NCI-H748 (cell line): Measurements from ENCODE around the gene SALL4.
"Not testable (repeated sequence)": the region's sequence is repeated elsewhere in the genome, so short reads cannot be mapped to it uniquely, and the experiment has no call there.

Experiments
- DNase-seq: peaks from one replicate; lab custom pipeline; 2025; ENCODE audit not compliant: unreplicated experiment; lab: John Stamatoyannopoulos, UW

SALL4 gene

GRCh38 chr20:51767867-51768758 is 34.2 kb downstream of the SALL4 start, which contains the start of gene ATP9A:
Gene ATP9A, minus strand, starts transcription at chr20:51768390. Its CDS starts 21 bp downstream, at chr20:51768369.
- DNase-seq, result peak; percentile 27

- DNase-seq, result peak; percentile 93
These were observed 35.1 kb downstream of the SALL4 start for GRCh38 chr20:51766994-51767866.

- not testable (repeated sequence) for DNase-seq
These were observed 36.9 kb downstream of the SALL4 start for GRCh38 chr20:51765381-51765780.

- no peak for DNase-seq
These were observed 38.2 kb downstream of the SALL4 start for GRCh38 chr20:51763965-51764602.

- DNase-seq, result no peak
These were observed 41.3 kb downstream of the SALL4 start for GRCh38 chr20:51760905-51761546.

GRCh38 chr20:51759769-51760510 is 42.4 kb downstream of the SALL4 start:
- DNase-seq, result no peak

GRCh38 chr20:51758978-51759544 is 43.3 kb downstream of the SALL4 start:
- no peak for DNase-seq

GRCh38 chr20:51757226-51757625 is 45.1 kb downstream of the SALL4 start:
- no peak for DNase-seq

- DNase-seq, result no peak
These were observed 45.7 kb downstream of the SALL4 start for GRCh38 chr20:51756653-51757052.

- DNase-seq, result not testable (repeated sequence)
These were observed 49.1 kb downstream of the SALL4 start for GRCh38 chr20:51753220-51753619.

- no peak for DNase-seq
These were observed 49.9 kb downstream of the SALL4 start for GRCh38 chr20:51752343-51752951.

GRCh38 chr20:51750770-51751388 is 51.4 kb downstream of the SALL4 start:
- no peak for DNase-seq

- DNase-seq, result no peak
These were observed 52.1 kb downstream of the SALL4 start for GRCh38 chr20:51750037-51750769.

GRCh38 chr20:51749674-51750036 is 52.7 kb downstream of the SALL4 start:
- DNase-seq, result no peak

- no peak for DNase-seq
These were observed 55.0 kb downstream of the SALL4 start for GRCh38 chr20:51747182-51747911.

- no peak for DNase-seq
These were observed 56.5 kb downstream of the SALL4 start for GRCh38 chr20:51745804-51746203.

GRCh38 chr20:51740838-51741237 is 61.5 kb downstream of the SALL4 start:
- DNase-seq, result no peak

GRCh38 chr20:51740308-51740707 is 62.0 kb downstream of the SALL4 start:
- DNase-seq, result not testable (repeated sequence)
